Activated CD8-positive, alpha-beta memory T cell treated with anti-CD3 and anti-CD28 coated beads for 1 hour (primary cell): Measurements from ENCODE around the gene PFDN2.

Experiments
- DNase-seq, 2 donors: peaks; one replicate each; pipeline ENCODE4 v3.0.0-alpha.2; 2020; ENCODE audit warnings: low read depth in 1 of 2; ENCODE audit errors: extremely low read depth in 1 of 2

The PFDN2 gene, protein sequence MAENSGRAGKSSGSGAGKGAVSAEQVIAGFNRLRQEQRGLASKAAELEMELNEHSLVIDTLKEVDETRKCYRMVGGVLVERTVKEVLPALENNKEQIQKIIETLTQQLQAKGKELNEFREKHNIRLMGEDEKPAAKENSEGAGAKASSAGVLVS

DNA sequence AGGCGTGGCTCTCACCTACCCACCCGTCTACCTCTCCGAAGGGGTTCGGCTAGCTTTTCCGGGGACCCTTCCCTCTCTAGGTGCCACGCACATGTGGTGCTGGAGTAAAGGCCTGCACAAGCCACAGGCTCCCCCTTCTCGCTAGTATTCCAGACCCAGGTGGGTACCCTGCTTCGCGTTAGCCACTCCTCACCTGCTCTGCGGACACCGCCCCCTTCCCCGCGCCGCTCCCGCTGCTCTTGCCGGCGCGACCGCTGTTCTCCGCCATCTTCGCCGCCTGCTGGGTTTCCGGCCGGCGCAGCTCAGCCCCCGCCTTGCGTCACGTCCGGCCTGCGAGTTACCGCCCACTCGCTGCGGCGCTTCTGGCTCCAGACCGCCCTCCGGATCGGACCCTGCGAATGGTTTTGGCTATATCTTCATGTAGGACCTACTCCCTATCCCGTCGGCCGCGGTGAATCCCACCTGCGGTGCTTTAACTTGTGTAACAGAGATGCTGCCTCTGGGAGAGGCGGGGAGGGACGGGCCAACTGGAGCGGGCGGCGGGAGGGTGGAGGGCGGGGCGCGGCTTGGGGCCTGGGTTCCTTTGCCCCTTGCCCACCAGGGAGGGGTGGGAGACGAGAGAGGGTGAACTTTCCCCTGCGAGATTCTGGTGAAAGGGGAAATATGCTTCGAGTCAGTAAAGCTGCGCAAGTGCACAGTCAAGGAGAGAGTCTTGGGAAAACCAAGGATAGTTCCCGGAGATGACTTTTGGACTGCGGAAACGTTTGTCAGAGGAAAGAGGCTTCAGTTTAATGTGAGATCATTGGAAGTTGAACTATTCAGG lies at the start of gene PFDN2, which contains the start of gene NIT1:
Gene PFDN2, minus strand, starts transcription at position 279 of the 823 bp plus-strand sequence. Its CDS starts 11 bp downstream, at position 268.
Gene NIT1, plus strand, starts transcription at position 347 of the 823 bp plus-strand sequence. Its CDS starts 72 bp downstream, at position 419.
- DNase-seq: peak; percentile 33 to 79

DNA sequence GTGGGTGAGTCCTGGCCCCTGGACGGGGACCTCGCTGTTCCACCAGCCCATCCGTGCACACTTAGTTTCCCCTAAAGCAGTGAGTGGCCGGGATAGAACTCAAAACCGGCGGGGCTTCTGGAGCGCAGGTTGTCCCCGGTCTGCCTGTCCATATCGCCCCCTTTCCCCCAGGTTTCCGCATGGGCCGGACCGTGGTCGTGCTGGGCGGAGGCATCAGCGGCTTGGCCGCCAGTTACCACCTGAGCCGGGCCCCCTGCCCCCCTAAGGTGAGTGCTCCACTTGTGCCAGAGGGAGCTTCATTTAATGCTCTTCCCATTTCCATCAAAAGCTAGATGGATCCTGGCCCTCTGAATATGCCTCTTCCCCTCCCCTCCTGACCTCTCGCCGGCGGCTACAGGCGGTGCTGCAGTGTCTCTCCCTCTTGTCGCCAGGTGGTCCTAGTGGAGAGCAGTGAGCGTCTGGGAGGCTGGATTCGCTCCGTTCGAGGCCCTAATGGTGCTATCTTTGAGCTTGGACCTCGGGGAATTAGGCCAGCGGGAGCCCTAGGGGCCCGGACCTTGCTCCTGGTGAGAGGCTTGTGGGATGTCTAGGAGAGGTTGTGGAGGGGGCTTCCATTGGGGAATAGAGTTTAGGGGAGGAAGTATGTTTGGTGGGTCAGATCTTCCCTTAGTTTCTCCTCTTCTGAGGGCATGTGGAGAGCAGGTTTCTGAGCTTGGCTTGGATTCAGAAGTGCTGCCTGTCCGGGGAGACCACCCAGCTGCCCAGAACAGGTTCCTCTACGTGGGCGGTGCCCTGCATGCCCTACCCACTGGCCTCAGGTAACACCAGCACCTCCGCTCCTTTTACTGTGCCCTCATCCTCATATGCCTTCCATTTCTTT lies 49.1 kb upstream of the PFDN2 start:
- no peak for DNase-seq

DNA sequence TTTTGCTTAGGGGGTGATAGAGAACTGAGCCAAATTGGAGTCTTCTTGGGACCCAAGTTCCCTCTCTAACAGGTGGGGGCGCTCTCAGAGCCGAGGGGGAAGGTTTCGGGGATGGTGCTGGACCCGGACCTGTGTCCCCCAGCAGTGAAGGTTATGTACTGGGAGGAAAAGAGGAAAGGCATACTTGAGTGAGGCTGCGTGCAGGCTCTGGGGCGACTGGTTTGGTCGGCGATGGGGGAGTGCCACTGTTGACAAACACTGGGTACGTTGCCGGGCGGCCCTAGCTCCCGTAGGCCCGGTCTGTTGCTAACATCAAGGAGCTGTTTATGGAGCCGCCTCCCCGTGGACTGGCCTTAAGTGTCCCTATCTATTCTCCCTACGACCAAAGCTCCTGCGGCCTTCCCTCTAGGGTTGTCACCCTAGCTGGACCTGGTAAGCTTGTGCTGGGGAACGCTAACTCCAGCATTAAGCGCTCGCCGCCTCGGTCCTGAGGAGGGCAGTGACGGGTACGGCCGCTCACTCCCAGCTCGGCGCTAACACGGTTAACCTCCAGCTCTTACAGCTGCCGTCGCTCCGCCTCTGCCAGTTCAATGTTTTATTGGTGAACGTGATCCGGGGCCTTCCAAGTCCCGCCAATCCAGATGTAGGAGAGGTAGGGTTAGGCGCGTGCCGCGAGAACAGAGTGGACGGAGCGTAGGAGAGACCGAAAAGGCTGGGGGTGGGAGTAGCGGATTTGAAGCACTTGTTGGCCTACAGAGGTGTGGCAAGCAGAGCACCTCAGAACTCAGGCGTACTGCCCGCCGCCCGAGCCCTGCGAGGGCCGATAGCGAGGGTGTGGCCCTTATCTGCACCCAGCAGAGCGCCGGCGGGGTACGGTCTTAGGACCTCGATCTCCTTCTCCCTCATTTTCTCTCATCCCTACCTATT lies 48.2 kb upstream of the PFDN2 start, which contains the start of gene PPOX:
Gene PPOX, plus strand, starts transcription at position 685 of the 927 bp plus-strand sequence. CDS start 422 bp downstream, outside the sequence.
- peak; percentile 82 to 83 for DNase-seq

DNA sequence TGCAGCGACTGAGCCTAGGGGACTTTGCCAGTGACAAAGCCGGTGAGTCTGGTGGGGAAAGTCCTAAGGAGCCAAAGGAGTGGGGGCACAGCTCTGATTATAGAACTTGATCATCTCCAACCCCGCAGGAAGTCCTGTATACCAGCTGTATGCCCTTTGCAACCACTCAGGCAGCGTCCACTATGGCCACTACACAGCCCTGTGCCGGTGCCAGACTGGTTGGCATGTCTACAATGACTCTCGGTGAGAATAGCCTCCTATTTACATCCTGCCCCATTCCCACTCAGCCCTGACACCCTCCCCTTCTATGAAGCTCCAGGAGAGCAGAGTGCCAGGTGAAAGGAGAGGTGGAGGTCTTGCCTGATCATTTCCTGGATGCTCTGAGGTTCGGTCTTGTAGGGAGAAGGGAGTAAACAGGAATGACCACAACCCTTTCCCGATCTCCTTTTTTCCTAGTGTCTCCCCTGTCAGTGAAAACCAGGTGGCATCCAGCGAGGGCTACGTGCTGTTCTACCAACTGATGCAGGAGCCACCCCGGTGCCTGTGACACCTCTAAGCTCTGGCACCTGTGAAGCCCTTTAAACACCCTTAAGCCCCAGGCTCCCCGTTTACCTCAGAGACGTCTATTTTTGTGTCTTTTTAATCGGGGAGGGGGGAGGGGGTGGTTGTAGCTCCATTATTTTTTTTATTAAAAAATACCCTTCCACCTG lies 47.2 kb upstream of the PFDN2 start:
- no peak for DNase-seq

DNA sequence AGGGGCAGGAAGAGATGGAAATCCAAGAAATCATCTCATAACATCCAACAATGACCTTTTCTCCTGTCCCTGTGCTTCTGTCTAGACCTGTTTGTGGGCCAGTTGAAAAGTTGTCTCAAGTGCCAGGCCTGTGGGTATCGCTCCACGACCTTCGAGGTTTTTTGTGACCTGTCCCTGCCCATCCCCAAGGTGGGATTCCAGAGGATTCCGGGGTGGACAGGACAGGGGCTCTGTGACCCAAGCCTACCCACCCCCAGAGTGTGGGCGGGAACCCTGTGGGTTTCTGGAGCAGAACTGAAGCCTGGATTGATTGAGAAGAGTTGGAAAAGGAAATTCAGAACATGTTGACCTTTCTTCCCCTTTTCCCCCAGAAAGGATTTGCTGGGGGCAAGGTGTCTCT lies 46.0 kb upstream of the PFDN2 start:
- no peak for DNase-seq

DNA sequence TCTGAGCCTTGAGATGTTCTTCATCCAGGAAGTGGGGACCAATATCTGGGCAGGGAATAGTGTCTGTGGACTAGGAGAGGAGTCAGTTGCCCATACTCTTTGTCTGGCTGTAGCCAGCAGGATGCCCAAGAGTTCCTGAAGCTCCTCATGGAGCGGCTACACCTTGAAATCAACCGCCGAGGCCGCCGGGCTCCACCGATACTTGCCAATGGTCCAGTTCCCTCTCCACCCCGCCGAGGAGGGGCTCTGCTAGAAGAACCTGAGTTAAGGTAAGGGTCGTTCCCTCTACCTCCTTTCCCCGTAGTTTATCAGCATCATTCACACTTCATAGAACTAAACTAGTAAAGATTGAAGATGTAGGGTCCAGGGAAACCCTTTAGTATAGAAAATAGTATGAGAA lies 45.0 kb upstream of the PFDN2 start:
- DNase-seq: no peak

DNA sequence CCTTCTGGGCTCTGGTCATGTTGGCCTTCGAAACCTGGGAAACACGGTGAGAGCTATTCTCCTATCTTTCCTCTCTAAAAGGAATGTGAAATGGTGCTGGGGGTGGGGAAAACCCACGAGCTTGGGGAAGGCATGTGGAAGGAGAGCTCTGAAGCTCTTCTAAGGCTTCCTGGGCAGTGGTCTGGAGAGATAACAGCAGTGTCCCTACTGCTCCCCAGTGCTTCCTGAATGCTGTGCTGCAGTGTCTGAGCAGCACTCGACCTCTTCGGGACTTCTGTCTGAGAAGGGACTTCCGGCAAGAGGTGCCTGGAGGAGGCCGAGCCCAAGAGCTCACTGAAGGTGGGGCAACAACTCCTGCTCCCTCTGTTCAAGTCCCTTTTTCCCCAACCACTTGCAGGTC lies 44.2 kb upstream of the PFDN2 start:
- DNase-seq: no peak

DNA sequence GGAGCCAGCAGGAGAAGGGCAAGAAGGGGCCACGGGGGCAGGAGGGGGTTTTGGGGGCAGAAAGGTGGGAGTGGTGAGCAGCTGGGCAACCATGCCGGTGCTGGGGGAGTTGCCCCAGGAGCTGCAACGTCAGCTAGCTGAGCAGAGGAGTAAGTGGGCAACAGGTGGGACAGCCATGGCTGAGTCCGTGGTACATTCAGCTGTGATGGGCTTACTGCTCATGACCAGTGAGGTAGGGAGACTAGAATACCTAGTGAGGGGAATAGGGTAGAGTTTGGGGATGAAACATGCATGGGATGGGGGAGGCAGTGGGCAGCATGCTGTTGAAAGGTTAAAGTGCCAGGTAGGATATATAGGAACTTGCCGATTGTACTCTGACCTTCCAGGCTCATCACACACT lies 43.8 kb upstream of the PFDN2 start:
- no peak for DNase-seq

DNA sequence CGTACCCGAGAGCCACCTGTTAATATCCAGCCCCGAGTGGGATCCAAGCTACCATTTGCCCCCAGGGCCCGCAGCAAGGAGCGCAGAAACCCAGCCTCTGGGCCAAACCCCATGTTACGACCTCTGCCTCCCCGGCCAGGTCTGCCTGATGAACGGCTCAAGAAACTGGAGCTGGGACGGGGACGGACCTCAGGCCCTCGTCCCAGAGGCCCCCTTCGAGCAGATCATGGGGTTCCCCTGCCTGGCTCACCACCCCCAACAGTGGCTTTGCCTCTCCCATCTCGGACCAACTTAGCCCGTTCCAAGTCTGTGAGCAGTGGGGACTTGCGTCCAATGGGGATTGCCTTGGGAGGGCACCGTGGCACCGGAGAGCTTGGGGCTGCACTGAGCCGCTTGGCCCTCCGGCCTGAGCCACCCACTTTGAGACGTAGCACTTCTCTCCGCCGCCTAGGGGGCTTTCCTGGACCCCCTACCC lies 42.9 kb upstream of the PFDN2 start:
- no peak for DNase-seq

DNA sequence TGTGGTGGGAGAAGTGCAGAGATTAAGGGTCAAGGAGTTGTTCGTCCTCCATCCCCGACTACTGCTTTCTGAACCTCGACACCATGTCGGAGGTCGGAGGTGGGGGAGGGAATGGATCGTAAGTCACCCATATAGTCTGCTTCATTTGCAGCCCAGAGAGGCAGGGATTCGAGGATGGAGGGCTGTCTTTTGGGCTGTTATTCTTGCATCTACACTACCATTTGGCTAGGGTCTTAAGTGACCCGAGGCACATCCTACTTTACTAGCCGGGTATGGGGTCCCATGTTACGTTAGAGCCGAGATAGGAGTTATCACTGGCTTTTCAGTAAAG lies 42.0 kb upstream of the PFDN2 start:
- no peak for DNase-seq

DNA sequence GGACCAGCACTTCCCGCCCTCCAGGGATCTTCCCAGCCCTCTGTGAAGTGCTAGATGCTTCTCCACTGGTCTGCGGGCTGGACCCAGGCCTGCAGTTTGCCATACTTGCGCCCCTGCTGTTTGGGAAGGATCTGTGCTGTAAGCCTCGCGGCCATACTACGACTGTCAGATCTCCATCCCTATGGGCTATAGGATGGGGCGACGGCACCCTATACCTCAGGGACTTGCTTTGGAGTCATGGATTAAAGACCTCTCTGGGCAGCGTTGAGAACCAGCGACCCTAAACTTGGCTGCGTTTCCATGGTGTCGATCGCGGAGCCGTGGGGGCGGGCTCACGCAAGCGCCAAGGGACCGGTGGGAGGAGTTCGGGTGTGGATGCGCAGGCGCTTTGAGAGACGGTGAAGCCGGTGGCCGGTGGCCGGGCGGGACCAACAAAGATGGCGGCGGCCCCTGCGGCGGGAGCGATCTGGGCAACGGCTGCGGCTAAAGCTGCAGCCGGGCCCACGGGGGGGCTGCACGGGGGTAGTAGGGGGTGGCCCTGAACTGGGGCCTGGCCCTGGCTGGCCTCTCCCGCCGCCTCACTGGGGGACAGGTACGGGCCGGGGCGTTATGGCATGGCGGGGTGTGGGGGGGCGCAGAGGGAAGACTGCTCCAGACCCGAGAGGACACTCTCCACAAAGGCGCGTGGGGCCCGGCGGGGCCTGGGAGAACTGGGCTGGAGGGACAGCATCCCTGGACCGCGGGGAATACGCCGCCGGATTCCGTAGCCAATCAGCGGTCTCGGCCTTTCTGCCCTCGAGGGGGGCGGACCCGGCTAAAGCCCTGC lies 41.5 kb upstream of the PFDN2 start, which contains the start of gene USP21:
Gene USP21, plus strand, starts transcription at position 414 of the 826 bp plus-strand sequence. CDS start 1,141 bp downstream, outside the sequence.
- peak; percentile 81 to 86 for DNase-seq

DNA sequence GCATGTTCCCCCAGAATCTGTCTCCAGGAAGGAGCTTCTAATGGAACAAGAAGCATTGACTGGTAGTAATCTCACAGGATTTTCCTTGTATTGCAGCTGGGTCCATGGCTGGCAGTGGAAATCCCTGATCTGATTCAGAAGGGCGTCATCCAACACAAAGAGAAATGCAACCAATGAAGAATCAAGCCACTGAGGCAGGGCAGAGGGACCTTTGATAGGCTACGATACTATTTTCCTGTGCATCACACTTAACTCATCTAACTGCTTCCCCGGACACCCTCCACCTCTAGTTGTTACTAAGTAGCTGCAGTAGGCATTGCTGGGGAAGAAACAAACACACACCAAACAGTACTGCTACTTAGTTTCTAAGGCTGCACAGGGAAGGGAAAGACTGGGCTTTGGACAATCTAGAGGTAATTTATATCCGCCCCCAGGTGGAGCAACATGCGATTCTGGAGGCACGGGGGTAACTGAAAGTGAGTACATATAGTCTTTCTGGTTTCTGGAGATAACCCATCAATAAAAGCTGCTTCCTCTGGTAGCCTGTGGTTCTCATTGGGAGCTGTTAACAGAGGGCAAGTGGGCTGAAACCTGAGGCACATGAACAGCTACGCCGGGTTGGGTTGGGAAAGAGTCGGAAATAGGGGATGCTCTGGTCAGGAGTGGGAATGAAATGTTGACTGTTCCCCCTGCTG lies 40.6 kb upstream of the PFDN2 start:
- DNase-seq: no peak

DNA sequence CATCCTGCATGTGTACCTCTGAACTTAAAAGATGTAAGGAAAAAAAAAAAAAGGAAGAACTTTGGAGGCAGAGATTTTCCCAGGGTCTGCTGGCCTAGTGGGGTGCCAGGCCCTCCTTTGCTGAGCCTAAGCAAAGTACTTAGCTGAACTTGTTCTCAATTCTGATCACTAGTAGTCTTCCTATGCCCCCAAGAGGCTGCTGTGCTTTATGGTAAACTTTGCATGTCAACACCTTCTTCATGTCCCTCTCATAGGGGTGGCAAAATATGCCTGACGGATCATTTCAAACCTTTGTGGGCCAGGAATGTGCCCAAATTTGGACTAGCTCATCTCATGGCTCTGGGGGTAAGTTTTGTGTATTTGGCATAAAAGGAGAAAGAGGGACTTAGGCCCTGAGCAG lies 40.0 kb upstream of the PFDN2 start:
- DNase-seq: no peak

DNA sequence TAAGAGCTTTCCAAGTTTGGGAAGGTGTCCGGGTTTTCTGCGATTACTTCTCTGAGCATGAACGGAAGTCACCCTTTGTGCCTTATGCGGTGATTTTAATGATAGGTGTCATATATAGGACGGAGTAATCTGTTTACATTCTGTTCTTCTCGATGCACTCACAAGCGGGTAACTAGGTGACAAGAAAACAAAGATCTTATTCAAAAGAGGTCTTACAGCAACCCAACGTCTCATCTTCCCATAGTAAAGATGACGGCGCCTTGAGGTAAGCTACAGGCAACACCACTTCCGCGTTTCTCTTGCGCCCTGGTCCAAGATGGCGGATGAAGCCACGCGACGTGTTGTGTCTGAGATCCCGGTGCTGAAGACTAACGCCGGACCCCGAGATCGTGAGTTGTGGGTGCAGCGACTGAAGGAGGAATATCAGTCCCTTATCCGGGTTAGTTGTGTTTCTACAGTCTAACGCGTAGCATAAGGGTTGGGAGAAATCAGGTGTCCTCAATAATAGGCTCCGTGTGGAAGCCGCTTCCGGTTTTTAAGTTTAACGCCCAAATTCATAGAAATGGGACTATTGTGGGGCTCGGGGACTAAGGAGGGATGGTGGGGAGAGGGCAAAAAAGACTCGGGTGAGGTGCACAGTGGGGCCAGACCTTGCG lies 36.0 kb upstream of the PFDN2 start, which contains the start of gene UFC1:
Gene UFC1, plus strand, starts transcription at position 297 of the 656 bp plus-strand sequence. Its CDS starts 20 bp downstream, at position 317.
- peak; percentile 54 to 60 for DNase-seq

DNA sequence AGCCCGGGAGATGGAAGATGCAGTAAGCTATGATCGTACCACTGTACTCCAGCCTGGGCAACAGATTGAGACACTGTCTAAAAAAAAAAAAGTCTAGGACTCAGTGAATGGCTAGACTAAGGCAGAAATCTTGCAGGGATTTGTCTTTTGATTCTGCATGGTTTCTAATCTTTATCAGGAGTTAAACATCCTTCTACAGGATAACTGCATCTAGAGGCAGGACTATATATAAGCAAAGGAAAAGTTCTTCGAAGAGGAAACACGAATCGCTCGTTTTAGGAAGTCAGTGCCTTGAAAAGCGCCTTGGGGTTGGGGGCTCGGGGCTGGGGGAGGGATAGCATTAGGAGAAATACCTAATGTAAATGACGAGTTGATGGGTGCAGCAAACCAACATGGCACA lies 35.3 kb upstream of the PFDN2 start:
- no peak for DNase-seq

DNA sequence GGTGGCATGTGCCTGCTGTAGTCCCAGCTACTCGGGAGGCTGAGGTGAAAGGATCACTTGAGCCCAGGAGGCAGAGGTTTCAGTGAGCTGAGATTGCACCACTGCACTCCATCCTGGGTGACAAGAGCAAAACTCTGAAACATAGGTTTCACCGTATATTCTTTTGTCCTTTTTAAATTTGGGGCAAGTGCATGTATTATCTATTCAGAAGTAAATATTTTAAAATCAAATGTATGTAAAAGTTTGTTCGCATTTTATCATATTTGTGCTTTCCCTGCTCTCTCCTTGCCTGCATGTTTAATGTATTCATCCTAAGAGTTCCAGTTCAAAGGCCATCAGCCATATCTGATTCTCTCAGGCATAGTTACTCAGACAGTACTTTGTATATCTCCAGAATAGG lies 28.0 kb upstream of the PFDN2 start:
- DNase-seq: no peak

DNA sequence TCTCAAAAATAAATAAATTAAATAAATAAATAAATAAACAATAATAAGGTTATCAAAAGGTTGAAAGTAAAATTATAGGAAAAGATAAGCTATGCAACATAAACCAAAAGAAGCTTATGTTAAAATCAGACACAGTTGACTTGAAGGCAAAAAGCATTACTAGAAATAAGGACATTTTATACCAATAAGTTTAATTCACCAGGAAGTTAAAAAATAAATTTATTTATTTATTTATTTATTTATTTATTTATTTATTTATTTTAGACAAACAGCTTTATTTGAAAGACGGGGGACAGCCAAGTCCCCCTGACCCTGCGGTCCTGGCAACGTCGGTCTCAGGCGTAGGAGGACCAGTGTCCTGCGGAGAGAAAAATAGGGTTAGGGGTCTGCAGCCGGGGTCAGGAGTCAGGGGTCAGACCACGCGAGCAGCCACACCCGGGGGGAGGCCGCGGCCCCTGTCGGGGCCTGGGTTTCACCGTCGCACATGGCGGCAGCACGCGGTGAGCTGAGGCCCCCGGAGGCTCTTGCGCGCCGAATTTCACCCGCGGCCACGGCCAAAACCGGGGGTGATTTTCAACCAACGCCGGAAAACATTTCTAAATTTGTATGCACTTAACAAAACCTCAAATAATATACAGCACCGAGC lies 23.0 kb upstream of the PFDN2 start:
- DNase-seq: no peak
